ENCODE results near the gene BIRC3.
A peak's percentile ranks its signal among the peaks of the same experiment; 100 is the strongest.

Gene BIRC3
- 321 to 530 (median 365) reads per million in 3 donors for total RNA-seq

GRCh38 chr11:102317099-102317767 lies at the start of gene BIRC3:
Gene BIRC3 (plus strand): TSS chr11:102317484. CDS start chr11:102324510, 7,026 bp downstream.
- Histone ChIP-seq H3K27me3 (replicated peaks; ENCODE audit: control insufficient read depth, insufficient read depth, low read length, poor library complexity, severe bottlenecking) (no peaks in the 10 kb centered on the region), H3K9me3 (ENCODE audit: control insufficient read depth, low read length) (no peaks in the 10 kb centered on the region), H3K4me3 (ENCODE audit: insufficient read depth, low read depth, low read length, poor library complexity, severe bottlenecking) (peak within 1 kb of the TSS; percentile 68), H3K36me3 (ENCODE audit: control insufficient read depth, insufficient read depth, low read length) (no peaks in the 10 kb centered on the region), H3K27ac (ENCODE audit: insufficient read depth, low read length, poor library complexity, severe bottlenecking) (peak within 1 kb of the TSS; percentile 96), H3K4me1 (ENCODE audit: control insufficient read depth, insufficient read depth, low read length, poor library complexity, severe bottlenecking) (peaks cover 25% of the 10 kb centered on the region)
- DNase-seq, result peak; percentile 92 to 93 (median 93)

GRCh38 chr11:102267609-102268008 lies 49.7 kb upstream of the BIRC3 start:
- no peak overlapping the region for H3K27ac ChIP-seq (ENCODE audit: insufficient read depth, low read length, poor library complexity, severe bottlenecking)
- no peak for DNase-seq

GRCh38 chr11:102268083-102268984 lies 49.0 kb upstream of the BIRC3 start:
- DNase-seq, result peak; percentile 72 to 80 (median 78)
- peaks cover 13% of the 10 kb centered on the region for H3K4me1 ChIP-seq (ENCODE audit: control insufficient read depth, insufficient read depth, low read length, poor library complexity, severe bottlenecking)
- no peaks in the 10 kb centered on the region for H3K27me3 ChIP-seq (replicated peaks; ENCODE audit: control insufficient read depth, insufficient read depth, low read length, poor library complexity, severe bottlenecking)
- H3K36me3 ChIP-seq (ENCODE audit: control insufficient read depth, insufficient read depth, low read length), result no peaks in the 10 kb centered on the region
- peak overlapping the region; percentile 40 for H3K4me3 ChIP-seq (ENCODE audit: insufficient read depth, low read depth, low read length, poor library complexity, severe bottlenecking)
- no peak overlapping the region for H3K27ac ChIP-seq (ENCODE audit: insufficient read depth, low read length, poor library complexity, severe bottlenecking)
- no peaks in the 10 kb centered on the region for H3K9me3 ChIP-seq (ENCODE audit: control insufficient read depth, low read length)

More at GRCh38 chr11:102267609-102268008, 49.7 kb upstream of the BIRC3 start:
- Histone ChIP-seq H3K4me1 (ENCODE audit: control insufficient read depth, insufficient read depth, low read length, poor library complexity, severe bottlenecking) (peaks cover 13% of the 10 kb centered on the region), H3K27me3 (replicated peaks; ENCODE audit: control insufficient read depth, insufficient read depth, low read length, poor library complexity, severe bottlenecking) (no peaks in the 10 kb centered on the region), H3K4me3 (ENCODE audit: insufficient read depth, low read depth, low read length, poor library complexity, severe bottlenecking) (no peak overlapping the region), H3K9me3 (ENCODE audit: control insufficient read depth, low read length) (no peaks in the 10 kb centered on the region), H3K36me3 (ENCODE audit: control insufficient read depth, insufficient read depth, low read length) (no peaks in the 10 kb centered on the region)

GRCh38 chr11:102268985-102269470 lies 48.3 kb upstream of the BIRC3 start:
- no peaks in the 10 kb centered on the region for H3K36me3 ChIP-seq (ENCODE audit: control insufficient read depth, insufficient read depth, low read length)
- no peaks in the 10 kb centered on the region for H3K9me3 ChIP-seq (ENCODE audit: control insufficient read depth, low read length)
- DNase-seq, result no peak
- no peaks in the 10 kb centered on the region for H3K27me3 ChIP-seq (replicated peaks; ENCODE audit: control insufficient read depth, insufficient read depth, low read length, poor library complexity, severe bottlenecking)
- H3K4me3 ChIP-seq (ENCODE audit: insufficient read depth, low read depth, low read length, poor library complexity, severe bottlenecking), result peak overlapping the region; percentile 40
- H3K27ac ChIP-seq (ENCODE audit: insufficient read depth, low read length, poor library complexity, severe bottlenecking), result no peak overlapping the region
- H3K4me1 ChIP-seq (ENCODE audit: control insufficient read depth, insufficient read depth, low read length, poor library complexity, severe bottlenecking), result peaks cover 13% of the 10 kb centered on the region

- Histone ChIP-seq H3K4me1 (ENCODE audit: control insufficient read depth, insufficient read depth, low read length, poor library complexity, severe bottlenecking) (peaks cover 13% of the 10 kb centered on the region), H3K9me3 (ENCODE audit: control insufficient read depth, low read length) (no peaks in the 10 kb centered on the region), H3K36me3 (ENCODE audit: control insufficient read depth, insufficient read depth, low read length) (no peaks in the 10 kb centered on the region), H3K27me3 (replicated peaks; ENCODE audit: control insufficient read depth, insufficient read depth, low read length, poor library complexity, severe bottlenecking) (no peaks in the 10 kb centered on the region), H3K27ac (ENCODE audit: insufficient read depth, low read length, poor library complexity, severe bottlenecking) (no peak overlapping the region), H3K4me3 (ENCODE audit: insufficient read depth, low read depth, low read length, poor library complexity, severe bottlenecking) (no peak overlapping the region)
- DNase-seq, result no peak
These were observed 47.4 kb upstream of the BIRC3 start for GRCh38 chr11:102269927-102270326.

GRCh38 chr11:102272047-102272824 lies 45.0 kb upstream of the BIRC3 start:
- Histone ChIP-seq H3K36me3 (ENCODE audit: control insufficient read depth, insufficient read depth, low read length) (no peaks in the 10 kb centered on the region), H3K27ac (ENCODE audit: insufficient read depth, low read length, poor library complexity, severe bottlenecking) (no peak overlapping the region), H3K9me3 (ENCODE audit: control insufficient read depth, low read length) (no peaks in the 10 kb centered on the region), H3K4me1 (ENCODE audit: control insufficient read depth, insufficient read depth, low read length, poor library complexity, severe bottlenecking) (peaks cover 13% of the 10 kb centered on the region), H3K27me3 (replicated peaks; ENCODE audit: control insufficient read depth, insufficient read depth, low read length, poor library complexity, severe bottlenecking) (no peaks in the 10 kb centered on the region), H3K4me3 (ENCODE audit: insufficient read depth, low read depth, low read length, poor library complexity, severe bottlenecking) (no peak overlapping the region)
- DNase-seq, result no peak

GRCh38 chr11:102274628-102275027 lies 42.7 kb upstream of the BIRC3 start:
- no peaks in the 10 kb centered on the region for H3K36me3 ChIP-seq (ENCODE audit: control insufficient read depth, insufficient read depth, low read length)
- H3K9me3 ChIP-seq (ENCODE audit: control insufficient read depth, low read length), result no peaks in the 10 kb centered on the region
- DNase-seq, result no peak
- H3K4me3 ChIP-seq (ENCODE audit: insufficient read depth, low read depth, low read length, poor library complexity, severe bottlenecking), result no peak overlapping the region
- no peaks in the 10 kb centered on the region for H3K27me3 ChIP-seq (replicated peaks; ENCODE audit: control insufficient read depth, insufficient read depth, low read length, poor library complexity, severe bottlenecking)
- no peak overlapping the region for H3K27ac ChIP-seq (ENCODE audit: insufficient read depth, low read length, poor library complexity, severe bottlenecking)
- H3K4me1 ChIP-seq (ENCODE audit: control insufficient read depth, insufficient read depth, low read length, poor library complexity, severe bottlenecking), result peaks cover 4% of the 10 kb centered on the region

GRCh38 chr11:102276362-102276761 lies 40.9 kb upstream of the BIRC3 start:
- no peaks in the 10 kb centered on the region for H3K36me3 ChIP-seq (ENCODE audit: control insufficient read depth, insufficient read depth, low read length)
- no peak overlapping the region for H3K4me3 ChIP-seq (ENCODE audit: insufficient read depth, low read depth, low read length, poor library complexity, severe bottlenecking)
- peaks cover 4% of the 10 kb centered on the region for H3K27me3 ChIP-seq (replicated peaks; ENCODE audit: control insufficient read depth, insufficient read depth, low read length, poor library complexity, severe bottlenecking)
- DNase-seq, result no peak
- no peaks in the 10 kb centered on the region for H3K9me3 ChIP-seq (ENCODE audit: control insufficient read depth, low read length)
- H3K27ac ChIP-seq (ENCODE audit: insufficient read depth, low read length, poor library complexity, severe bottlenecking), result no peak overlapping the region
- no peaks in the 10 kb centered on the region for H3K4me1 ChIP-seq (ENCODE audit: control insufficient read depth, insufficient read depth, low read length, poor library complexity, severe bottlenecking)

- Histone ChIP-seq H3K27me3 (replicated peaks; ENCODE audit: control insufficient read depth, insufficient read depth, low read length, poor library complexity, severe bottlenecking) (peaks cover 4% of the 10 kb centered on the region), H3K9me3 (ENCODE audit: control insufficient read depth, low read length) (no peaks in the 10 kb centered on the region), H3K4me1 (ENCODE audit: control insufficient read depth, insufficient read depth, low read length, poor library complexity, severe bottlenecking) (no peaks in the 10 kb centered on the region), H3K4me3 (ENCODE audit: insufficient read depth, low read depth, low read length, poor library complexity, severe bottlenecking) (no peak overlapping the region), H3K36me3 (ENCODE audit: control insufficient read depth, insufficient read depth, low read length) (no peaks in the 10 kb centered on the region), H3K27ac (ENCODE audit: insufficient read depth, low read length, poor library complexity, severe bottlenecking) (no peak overlapping the region)
- DNase-seq, result no peak
These were observed 40.5 kb upstream of the BIRC3 start for GRCh38 chr11:102276783-102277182.

Measured in effector memory CD4-positive, alpha-beta T cell (primary cell).